ENCODE results near the gene REEP3.

REEP3 gene

DNA sequence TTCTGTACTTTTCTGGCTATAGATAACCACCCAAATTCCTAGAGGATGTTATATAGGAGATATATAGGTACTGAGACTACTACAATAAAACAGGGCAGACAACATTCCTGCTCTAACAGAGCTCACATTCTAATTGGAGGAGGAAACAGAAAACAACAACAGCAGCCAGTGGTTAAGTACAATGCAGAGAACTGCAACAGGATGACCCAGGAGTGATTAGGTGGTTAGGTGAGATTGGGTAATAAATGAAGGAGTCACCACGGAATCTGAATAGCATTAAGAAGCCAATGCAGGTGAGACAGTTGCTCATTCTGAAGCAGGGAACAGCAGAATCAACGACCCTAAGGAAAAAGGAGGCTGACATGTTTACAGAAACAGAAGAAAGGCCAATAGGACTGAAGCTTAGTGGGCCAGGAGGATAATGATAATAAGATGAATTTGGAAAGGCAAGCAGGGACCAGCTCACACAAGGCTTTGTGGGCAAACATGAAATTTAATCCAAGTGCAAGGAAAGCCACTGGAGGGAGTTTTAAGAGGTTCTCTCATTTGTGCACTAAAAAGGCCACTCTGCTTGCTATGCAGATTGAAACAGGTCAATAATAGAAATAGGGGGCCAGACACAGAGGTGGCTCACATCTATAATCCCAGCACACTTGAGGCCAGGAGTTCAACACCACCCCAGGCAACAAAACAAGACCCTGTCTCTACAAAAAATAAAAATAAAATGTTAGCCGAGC lies 16.9 kb upstream of the REEP3 start:
- intact Hi-C loops (cut with DNase I) = no loop called here

DNA sequence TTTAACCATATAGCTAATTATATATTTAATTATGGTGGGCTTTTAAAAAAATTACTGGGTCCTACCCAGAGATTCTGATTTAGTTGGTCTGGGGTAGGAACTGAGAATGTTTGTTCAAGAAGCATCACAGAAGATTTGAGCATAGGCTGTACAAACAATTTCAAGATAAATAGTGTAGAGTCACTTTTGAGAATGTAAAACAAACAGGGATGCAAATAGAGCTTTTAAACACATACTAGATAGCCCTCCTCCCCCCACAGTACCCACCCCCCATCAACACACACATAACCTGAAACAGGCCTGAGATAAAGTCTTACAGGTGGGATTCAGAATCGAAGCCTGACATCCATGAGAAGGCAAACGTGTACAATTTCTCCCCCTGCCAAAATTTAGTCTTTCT lies 15.6 kb upstream of the REEP3 start:
- no peak for DNase-seq
- intact Hi-C loops (cut with DNase I) = no loop called here

More for the DNA sequence above, 16.9 kb upstream of the REEP3 start:
- no peak for DNase-seq

DNA sequence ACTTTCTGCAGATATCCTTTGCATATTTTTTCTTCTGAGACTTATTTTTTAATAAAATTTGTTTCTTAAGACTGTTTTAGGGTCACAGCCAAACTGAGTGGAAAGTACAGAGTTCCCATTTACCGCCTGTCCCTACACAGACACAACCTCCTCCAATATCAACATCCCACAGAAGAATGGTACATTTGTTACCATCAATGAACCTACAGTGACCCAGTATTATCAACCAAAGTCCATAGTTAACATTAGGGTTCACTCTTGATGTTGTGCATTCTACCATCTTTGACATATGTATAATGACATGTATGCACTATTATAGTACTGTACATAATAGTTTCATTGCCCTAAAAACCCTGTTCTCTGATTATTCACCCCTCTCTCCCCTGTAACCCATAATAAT lies 14.6 kb upstream of the REEP3 start:
- no peak for DNase-seq
- intact Hi-C loops (cut with DNase I) = no loop called here

DNA sequence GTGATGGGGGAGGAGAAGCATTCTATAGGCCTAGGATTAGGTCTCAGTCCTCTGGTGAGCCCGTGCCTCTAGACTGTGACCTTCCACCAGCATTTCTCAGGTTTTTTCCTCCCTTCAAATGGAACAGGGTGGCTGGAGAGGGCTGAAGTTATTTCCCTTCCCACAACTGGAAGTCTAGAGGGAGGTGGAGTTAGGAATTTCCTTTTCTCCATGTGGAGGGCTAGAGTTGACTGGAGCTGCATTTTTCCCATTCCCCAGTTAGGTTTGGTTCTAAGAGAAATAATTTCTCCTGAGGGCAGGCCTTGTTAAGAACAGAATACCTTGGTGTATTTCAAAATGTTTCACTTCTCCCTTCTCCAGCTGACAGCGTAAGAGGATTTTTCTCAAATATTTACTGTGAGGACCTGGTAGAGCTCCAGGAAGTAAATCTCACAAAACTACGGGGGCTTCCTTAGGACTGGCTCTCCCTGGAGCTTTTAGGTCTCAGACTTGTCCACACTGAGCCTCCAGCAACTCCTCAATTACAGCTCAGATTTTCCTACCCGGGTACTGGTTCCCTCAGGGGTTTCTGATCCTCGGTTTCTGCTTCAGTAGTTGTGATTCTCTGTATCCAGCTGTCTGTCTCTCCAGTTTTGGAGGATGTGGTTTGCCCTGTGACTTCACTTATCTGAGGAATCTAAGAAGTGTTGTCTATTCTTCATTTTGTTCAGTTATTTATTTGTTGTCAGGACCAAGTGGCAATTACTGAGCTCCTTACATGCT lies 6.0 kb upstream of the REEP3 start:
- intact Hi-C loops (cut with DNase I) = no loop called here
- no peak for DNase-seq

DNA sequence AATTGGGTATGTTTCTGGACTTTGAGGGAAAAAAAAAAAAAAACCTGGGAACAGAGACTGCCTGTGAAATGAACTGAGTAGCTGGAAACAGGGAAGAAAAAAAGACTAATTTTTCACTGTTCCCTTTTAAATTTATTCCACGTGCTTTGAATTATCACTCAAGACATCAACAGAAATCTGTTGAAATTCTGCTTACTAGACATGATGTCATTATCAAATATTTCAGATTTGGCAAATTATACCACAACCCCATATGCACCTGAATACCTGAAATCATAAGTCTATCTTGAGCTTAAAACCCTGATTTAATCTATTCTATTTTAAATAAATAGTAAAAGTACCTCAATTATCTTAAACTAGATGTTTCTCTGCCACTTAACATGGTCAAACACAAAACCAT lies 5.0 kb upstream of the REEP3 start:
- DNase-seq = no peak
- intact Hi-C loops (cut with DNase I) = no loop called here

DNA sequence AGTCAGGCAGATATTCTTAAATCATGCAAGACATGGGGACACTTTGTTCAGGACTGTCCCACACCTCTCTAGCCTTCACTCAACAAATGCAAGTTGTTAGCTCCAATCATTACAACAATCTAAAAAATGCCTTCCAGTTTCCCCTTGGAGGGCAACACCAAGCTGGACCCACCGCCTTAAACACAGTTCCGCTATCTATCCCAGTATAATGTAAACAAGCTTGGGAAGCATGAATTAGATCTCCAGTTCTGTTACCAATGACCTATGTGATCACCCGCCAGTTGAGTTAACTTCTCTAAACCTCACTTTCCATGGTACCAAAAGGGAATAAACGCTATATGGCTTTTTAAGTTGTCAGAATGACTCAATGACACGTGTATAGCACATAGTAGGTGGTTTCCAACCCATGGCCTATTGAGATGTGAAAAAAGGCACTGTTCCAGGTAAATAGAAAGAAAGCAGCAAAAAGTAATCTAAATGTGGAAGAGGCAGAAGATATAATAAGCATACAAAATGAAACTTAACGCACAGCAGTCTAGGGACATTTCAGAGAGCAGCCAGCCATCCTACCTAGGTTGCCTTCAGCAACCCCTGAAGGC lies 2.4 kb upstream of the REEP3 start:
- no peak for DNase-seq
- intact Hi-C loops (cut with DNase I) = no loop called here

DNA sequence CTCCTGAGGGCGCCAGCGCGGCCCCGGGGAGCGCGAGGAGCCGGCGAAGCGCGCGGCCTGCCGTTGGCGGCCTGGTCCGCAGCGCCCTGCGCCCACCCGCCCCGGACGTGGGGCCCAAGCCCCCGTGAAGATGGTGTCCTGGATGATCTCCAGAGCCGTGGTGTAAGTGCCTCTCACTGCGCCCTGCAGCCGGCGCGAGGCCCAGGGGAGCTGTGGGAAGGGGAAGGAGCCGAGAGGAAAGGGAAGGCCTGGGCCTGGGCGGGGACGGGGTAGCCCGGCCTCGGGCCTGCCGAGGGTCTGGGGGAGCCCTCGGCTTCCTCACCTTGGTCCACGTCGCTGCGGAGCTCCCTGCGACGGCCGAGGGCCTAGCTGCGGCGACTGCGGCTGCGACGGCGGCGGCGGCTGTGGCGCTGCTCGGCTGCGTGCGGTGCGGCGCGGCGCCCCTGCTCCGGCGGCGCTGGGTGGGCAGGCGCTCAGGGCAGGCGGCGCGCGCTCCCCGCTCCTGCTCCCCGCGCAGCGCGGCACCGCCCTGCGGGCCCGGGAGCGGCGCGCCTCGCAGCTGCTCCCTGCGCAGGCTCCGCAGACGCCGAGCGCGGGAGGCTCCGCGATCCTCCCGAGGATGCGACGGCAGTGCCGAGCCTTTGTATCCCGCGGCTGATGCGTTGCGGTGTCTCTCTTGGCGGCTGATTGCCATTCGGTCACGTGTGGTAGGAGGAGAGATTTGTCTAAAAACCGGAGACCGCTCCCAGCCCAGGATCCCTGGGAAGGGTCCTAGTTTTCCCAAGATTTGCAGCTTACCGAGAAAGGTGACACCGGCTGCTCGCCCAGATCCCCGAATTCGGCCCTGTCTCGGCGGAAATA lies 445 bp downstream of the REEP3 start:
- peak; percentile 58 to 93 (median 82) for DNase-seq
- intact Hi-C loops (cut with DNase I) = loop anchor here (2.0 to 5.0 kb wide), 3 partner anchors 54 to 254 kb away; partner anchors contain the start of gene JMJD1C

DNA sequence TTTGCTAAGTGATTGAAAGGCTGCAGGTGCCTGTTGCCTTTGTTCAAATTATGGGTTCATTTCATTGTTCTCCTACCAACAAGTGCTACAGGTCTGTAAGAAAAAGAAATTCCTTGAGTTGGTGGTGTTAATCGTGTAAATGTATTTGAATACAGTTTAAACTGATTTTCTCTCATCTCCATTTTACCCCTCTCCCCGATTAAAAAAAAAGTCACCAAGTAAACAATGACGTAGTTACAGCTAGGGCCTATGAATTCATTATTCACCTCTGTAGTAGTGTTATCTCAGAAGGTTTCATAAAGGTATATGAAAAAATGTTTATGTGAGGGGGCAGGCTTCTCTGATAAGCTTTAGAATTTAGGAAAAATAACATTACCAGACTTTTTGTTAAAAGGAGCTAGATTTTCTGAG lies 1.1 kb downstream of the REEP3 start:
- intact Hi-C loops (cut with DNase I) = loop anchor here (5.0 kb wide), 2 partner anchors 55 to 255 kb away; partner anchors contain the start of gene JMJD1C
- no peak for DNase-seq

DNA sequence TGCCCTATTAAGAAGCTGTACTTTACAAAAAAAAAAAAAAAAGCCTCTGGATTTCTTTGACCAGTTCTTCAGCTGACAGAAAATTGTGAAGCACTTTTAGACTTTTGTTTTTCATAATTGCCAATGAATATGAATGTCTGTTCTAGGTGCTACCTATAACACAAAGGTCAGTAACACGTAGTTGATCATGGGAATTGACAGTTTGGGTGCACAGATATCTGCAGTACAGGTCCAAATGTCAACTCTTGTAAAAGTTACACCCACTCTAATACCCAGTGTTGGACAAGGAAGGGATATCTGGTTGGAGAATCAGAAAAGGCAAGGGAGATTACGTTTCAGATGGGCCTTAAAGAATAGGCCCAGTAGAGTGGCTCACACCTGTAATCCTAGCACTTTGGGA lies 1.8 kb downstream of the REEP3 start:
- intact Hi-C loops (cut with DNase I) = loop anchor here (5.0 kb wide), 2 partner anchors 56 to 256 kb away; partner anchors contain the start of gene JMJD1C

DNA sequence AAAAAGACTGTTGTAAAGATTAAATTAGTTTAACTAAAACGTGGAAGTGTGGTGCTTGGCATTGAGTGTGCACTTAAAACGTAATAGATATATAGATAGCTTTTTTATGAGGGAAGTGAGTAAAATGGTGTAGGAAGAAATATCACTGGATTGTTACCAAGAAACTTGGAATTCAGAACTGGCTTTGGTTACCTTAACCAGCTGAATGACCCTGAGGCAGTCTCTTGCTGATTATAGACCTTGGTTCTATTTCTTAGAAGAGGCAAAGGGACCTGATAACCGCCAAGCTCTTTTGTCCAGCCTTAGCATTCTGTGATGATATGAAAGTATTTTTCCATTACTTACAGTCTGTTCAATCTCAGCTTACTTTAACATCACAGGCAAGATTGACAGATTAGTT lies 3.8 kb downstream of the REEP3 start:
- intact Hi-C loops (cut with DNase I) = no loop called here

More for the DNA sequence above, 1.8 kb downstream of the REEP3 start:
- no peak for DNase-seq

DNA sequence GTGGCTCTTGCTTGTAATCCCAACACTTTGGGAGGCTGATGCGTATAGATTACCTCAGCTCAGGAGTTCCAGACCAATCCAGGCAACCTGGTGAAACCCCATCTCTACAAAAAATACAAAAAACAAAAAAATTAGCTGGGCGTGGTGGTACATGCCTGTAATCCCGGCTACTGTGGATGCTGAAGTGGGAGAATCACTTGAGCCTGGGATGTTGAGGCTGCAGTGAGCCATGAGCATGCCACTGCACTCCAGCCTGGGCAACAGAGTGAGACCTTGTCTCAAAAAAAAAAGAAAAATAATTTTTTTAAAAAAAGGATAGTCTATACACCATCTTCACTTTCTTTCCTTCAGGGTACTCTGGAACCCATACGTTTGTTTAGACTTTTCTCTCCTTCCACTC lies 6.2 kb downstream of the REEP3 start:
- no peak for DNase-seq
- intact Hi-C loops (cut with DNase I) = no loop called here

More for the DNA sequence above, 3.8 kb downstream of the REEP3 start:
- no peak for DNase-seq

DNA sequence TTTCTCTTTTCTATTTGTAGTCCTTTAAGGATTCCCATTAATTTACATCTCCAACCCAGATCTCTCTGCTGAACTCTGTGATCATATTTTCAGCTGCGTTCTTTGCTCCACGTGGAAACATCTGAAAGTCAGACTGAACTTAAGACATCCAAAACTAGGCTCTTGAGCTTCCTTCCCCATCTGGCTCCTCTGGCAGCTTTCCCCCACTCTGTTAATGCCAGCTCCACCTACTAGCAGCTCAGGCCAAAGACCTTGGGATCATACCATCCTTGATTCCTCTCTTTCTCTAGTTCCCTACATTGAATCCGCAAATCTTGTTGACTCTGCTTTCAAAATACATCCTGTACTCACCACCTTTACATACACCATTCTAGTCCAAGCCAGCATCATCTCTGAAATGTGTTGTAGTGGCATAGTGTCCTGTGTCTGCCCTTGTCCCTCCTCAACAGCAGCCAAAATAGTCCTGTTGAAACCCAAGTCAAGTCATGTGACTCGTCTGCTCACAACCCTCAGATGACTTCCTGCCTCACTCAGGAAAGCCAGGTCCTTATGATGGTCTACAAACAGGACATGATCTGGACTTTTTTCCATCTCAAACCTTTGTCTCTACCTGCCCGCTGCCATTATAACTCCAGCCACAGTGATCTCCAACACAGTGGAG lies 7.0 kb downstream of the REEP3 start:
- intact Hi-C loops (cut with DNase I) = no loop called here

DNA sequence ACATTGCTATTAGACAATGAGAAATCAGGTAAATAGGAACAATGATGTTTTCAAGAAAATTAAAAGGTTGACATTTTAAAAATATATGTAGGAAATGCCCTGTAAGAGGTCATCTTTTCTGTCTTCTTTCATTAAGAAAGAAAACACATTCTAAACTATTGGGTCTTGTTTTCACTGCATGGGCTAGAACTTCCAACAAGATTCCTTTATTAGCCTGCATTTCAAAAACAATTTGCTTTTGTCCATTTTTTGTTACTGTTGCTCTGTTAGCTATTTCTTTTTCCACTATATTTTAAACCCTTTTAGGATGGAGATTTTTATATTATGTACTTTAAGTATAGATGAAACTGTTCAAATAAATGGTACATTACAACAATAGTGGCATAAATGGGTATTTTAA lies 9.2 kb downstream of the REEP3 start:
- DNase-seq = no peak
- intact Hi-C loops (cut with DNase I) = no loop called here

More for the DNA sequence above, 7.0 kb downstream of the REEP3 start:
- no peak for DNase-seq

DNA sequence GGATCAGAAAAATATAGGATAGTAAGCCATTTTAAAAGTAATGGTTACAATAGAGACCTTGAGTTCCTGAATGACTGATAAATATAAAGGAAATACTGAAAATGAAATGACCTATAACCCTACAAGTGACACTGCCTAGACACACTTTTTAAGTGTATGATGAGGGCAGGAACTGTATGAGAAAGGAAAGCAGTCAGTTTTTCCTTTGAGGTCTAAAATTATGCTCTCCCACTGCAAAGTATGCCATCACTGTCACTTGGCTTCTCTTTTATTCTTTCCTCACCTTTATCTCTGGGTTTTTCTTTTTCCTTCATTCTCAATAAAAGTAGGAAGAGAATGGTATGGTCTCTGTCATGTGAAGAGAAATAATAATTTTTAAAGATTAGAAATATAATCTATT lies 13.5 kb downstream of the REEP3 start:
- intact Hi-C loops (cut with DNase I) = no loop called here
- DNase-seq = no peak

DNA sequence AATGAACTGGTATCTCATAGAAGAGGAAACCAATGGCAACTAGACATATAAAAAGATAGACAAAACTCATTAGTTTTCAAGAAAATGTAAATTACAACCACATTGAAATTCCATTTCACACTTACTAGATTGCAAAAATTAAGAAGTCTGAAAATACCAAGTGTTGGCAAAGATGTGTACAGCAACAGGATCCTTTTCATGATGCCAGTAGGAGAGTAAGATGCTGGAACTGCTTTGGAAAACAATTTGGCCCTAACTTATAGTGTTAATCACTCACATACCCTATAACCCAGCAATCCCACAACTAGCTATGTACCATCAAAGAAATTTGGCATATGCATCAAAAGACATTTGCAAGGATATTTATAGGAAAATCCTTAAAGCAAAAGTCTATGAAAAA lies 15.5 kb downstream of the REEP3 start:
- intact Hi-C loops (cut with DNase I) = no loop called here
- no peak for DNase-seq

DNA sequence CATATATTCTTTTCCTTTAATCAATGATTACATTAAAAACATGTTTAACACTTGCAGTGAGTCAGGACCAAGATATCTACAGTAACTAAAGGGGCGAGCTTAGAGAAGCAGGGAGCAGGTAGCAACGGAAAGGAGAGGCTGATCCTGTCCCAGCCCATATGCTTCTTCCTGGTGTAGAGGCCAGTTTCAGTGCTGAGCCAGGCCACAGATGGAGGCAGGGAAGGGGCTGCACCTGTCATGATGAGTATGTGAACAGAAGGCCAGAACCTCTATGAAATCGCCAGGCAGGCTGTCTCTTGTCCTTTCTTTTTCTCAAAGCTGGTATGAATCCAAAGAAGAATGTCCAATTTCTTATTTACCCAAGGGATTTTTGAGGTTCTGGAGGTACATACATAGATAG lies 16.3 kb downstream of the REEP3 start:
- no peak for DNase-seq
- intact Hi-C loops (cut with DNase I) = no loop called here

DNA sequence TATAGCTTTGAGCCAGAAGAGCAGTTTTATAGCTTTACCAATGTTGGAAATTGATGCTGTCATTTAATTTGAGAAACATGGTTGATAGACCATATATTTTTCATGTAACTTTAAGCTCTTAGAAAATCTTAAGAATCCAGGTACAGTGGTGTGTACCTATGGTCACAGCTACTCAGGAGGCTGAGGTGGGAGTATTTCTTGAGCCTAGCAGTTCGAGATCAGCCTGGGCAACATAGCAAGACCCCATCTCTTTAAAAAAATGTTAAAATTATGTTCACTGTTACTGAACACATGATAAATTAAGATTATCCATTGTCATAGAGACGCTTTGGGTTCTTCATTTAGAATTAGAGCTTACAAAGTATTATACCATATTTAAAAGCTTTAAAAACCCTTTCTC lies 18.2 kb downstream of the REEP3 start:
- no peak for DNase-seq
- intact Hi-C loops (cut with DNase I) = no loop called here

DNA sequence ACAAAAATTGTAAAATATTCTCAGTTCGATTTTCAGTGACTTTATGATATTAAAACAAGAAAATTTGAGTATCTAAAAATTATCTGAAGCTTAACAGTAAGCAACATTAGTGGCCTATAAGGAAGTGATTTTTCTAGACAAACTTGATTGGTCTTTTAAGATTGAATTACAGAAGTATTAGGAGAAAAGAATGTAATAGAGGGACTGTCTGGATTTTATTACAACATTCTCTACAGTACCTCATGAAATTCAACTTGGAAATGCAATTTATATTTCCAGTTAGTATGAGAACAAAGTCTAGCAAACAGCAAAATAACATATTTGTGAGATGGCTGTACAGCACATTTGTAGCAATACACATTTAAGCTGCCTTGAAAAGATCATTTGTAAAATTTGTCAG lies 18.8 kb downstream of the REEP3 start:
- intact Hi-C loops (cut with DNase I) = no loop called here
- DNase-seq = no peak
